ENCODE results near the gene CBX5. TPM values are rescaled to one million over a fixed set of nuclear protein-coding genes. Genes with fewer than 3 reads are reported as not detected.

CBX5 gene
- total and polyA plus RNA-seq, 5 donors from 2014 or later, result 18.2 to 38.9 (median 19.9) TPM

- peaks cover 33% of the 10 kb centered on the region for H3K4me1 ChIP-seq (ENCODE audit: control insufficient read depth, insufficient read depth, low read length, poor library complexity, severe bottlenecking)
- Mint-ChIP-seq H3K4me3 (peak overlapping the region; percentile 86 to 97 (median 92)), H3K9me3 (peaks cover 0 to 1% (median 0%) of the 10 kb centered on the region in 7 donors), H3K4me1 (peaks cover 0 to 52% (median 20%) of the 10 kb centered on the region in 4 donors), H3K27ac (peak overlapping the region; percentile 84 to 91 (median 85)), H3K36me3 (no peaks in the 10 kb centered on the region), H3K27me3 (peaks cover 21% of the 10 kb centered on the region)
- H3K4me3 ChIP-seq (ENCODE audit: low read depth, low read length), result peak overlapping the region; percentile 84
- no peaks in the 10 kb centered on the region for H3K36me3 ChIP-seq (ENCODE audit: control insufficient read depth, insufficient read depth, low read length)
- peak; percentile 67 to 92 (median 76) for DNase-seq
- peak; percentile 67 to 75 for ATAC-seq (ENCODE audit: low read depth in 2 of 2)
- H3K27ac ChIP-seq (ENCODE audit: insufficient read depth, low read length, poor library complexity, severe bottlenecking), result peak overlapping the region; percentile 66
- H3K27me3 ChIP-seq (ENCODE audit: control insufficient read depth, insufficient read depth, low read length), result peaks cover 2% of the 10 kb centered on the region
- H3K9me3 ChIP-seq (ENCODE audit: control insufficient read depth in 2 of 2, low read length in 2 of 2), result no peaks in the 10 kb centered on the region
Observed at GRCh38 chr12:54216797-54217661, 62.9 kb downstream of the CBX5 start.

DNA sequence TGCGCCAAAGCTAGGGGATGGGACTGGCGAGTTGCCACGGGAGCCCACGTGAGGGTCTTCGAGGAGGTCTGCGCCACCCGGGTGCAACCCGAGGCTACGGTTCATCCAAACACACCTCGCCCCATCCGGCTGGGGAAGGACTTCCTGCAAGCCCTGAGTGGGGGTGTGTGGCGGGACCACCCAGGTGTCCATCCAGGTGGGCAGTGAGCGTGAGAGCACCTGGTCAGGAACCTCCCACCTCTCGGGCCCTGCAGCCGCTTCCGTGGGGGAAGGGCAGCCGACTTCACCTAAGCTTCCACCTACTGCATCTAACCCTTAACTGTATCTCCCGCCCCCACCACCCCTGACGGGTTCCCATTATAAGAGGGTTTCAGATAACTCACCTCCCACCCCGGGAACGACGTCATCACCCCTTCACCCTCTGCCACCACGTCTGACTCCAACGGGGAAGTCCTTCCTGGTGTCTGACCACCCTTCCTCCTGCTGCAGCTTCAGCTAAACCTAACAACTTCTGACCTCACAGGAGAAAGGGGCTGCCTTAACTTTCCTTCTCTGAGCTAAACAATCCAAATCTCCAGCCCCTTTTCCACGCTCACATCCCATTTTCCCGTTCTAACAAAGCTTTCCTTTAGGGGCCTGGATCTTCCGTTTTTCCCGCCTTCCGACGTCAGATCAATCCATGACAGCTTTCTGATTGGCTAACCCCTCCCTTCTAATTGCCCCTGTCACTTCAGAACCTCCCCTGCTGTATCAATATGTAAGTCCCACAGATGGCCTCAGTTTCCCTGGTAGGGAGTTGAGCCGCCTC is 63.7 kb downstream of the CBX5 start:
- Mint-ChIP-seq H3K9me3 (peaks cover 0 to 1% (median 0%) of the 10 kb centered on the region in 7 donors), H3K4me3 (peak overlapping the region; percentile 86 to 97 (median 92)), H3K36me3 (no peaks in the 10 kb centered on the region), H3K4me1 (peaks cover 0 to 52% (median 20%) of the 10 kb centered on the region in 4 donors), H3K27me3 (peaks cover 23% of the 10 kb centered on the region), H3K27ac (peak overlapping the region; percentile 84 to 91 (median 85))
- peaks cover 33% of the 10 kb centered on the region for H3K4me1 ChIP-seq (ENCODE audit: control insufficient read depth, insufficient read depth, low read length, poor library complexity, severe bottlenecking)
- no peaks in the 10 kb centered on the region for H3K36me3 ChIP-seq (ENCODE audit: control insufficient read depth, insufficient read depth, low read length)
- DNase-seq, result peak; percentile 36 to 67 (median 40)
- peaks cover 6% of the 10 kb centered on the region for H3K27me3 ChIP-seq (ENCODE audit: control insufficient read depth, insufficient read depth, low read length)
- H3K27ac ChIP-seq (ENCODE audit: insufficient read depth, low read length, poor library complexity, severe bottlenecking), result peak overlapping the region; percentile 66
- no peaks in the 10 kb centered on the region for H3K9me3 ChIP-seq (ENCODE audit: control insufficient read depth in 2 of 2, low read length in 2 of 2)
- no peak for ATAC-seq (ENCODE audit: low read depth in 2 of 2)
- peak overlapping the region; percentile 84 for H3K4me3 ChIP-seq (ENCODE audit: low read depth, low read length)

GRCh38 chr12:54214553-54215406 is 65.1 kb downstream of the CBX5 start:
- ATAC-seq (ENCODE audit: low read depth in 2 of 2) (peak; percentile 87 to 92), DNase-seq (peak; percentile 85 to 93 (median 91))
- Histone ChIP-seq H3K27me3 (ENCODE audit: control insufficient read depth, insufficient read depth, low read length) (peaks cover 4% of the 10 kb centered on the region), H3K36me3 (ENCODE audit: control insufficient read depth, insufficient read depth, low read length) (no peaks in the 10 kb centered on the region), H3K27ac (ENCODE audit: insufficient read depth, low read length, poor library complexity, severe bottlenecking) (no peak overlapping the region), H3K4me1 (ENCODE audit: control insufficient read depth, insufficient read depth, low read length, poor library complexity, severe bottlenecking) (peaks cover 33% of the 10 kb centered on the region), H3K9me3 (ENCODE audit: control insufficient read depth in 2 of 2, low read length in 2 of 2) (no peaks in the 10 kb centered on the region), H3K4me3 (ENCODE audit: low read depth, low read length) (peak overlapping the region; percentile 40)
- H3K36me3 Mint-ChIP-seq, result no peaks in the 10 kb centered on the region
- H3K27me3 Mint-ChIP-seq, result peaks cover 28% of the 10 kb centered on the region
- H3K4me1 Mint-ChIP-seq, result peaks cover 0 to 49% (median 20%) of the 10 kb centered on the region in 4 donors
- peak overlapping the region; percentile 83 to 93 (median 92) for H3K4me3 Mint-ChIP-seq
- H3K27ac Mint-ChIP-seq, result peak overlapping the region in 2 of 3 donors; percentile 22 to 74
- H3K9me3 Mint-ChIP-seq, result peaks cover 0 to 1% (median 0%) of the 10 kb centered on the region in 7 donors

- ATAC-seq (ENCODE audit: low read depth in 2 of 2), result no peak
Observed at GRCh38 chr12:54213079-54213478, 66.8 kb downstream of the CBX5 start.

GRCh38 chr12:54211920-54212319 is 68.0 kb downstream of the CBX5 start:
- H3K9me3 Mint-ChIP-seq, result peaks cover 0 to 1% (median 0%) of the 10 kb centered on the region in 7 donors
- peaks cover 6% of the 10 kb centered on the region for H3K27me3 ChIP-seq (ENCODE audit: control insufficient read depth, insufficient read depth, low read length)
- H3K4me3 ChIP-seq (ENCODE audit: low read depth, low read length), result no peak overlapping the region
- no peak overlapping the region for H3K27ac Mint-ChIP-seq
- H3K9me3 ChIP-seq (ENCODE audit: control insufficient read depth in 2 of 2, low read length in 2 of 2), result no peaks in the 10 kb centered on the region
- peak overlapping the region in 1 of 4 donors; percentile 1 for H3K4me3 Mint-ChIP-seq
- H3K27ac ChIP-seq (ENCODE audit: insufficient read depth, low read length, poor library complexity, severe bottlenecking), result no peak overlapping the region
- H3K4me1 ChIP-seq (ENCODE audit: control insufficient read depth, insufficient read depth, low read length, poor library complexity, severe bottlenecking), result peaks cover 27% of the 10 kb centered on the region
- DNase-seq, result no peak
- H3K4me1 Mint-ChIP-seq, result peaks cover 0 to 38% (median 10%) of the 10 kb centered on the region in 4 donors
- no peaks in the 10 kb centered on the region for H3K36me3 ChIP-seq (ENCODE audit: control insufficient read depth, insufficient read depth, low read length)
- ATAC-seq (ENCODE audit: low read depth in 2 of 2), result no peak
- H3K27me3 Mint-ChIP-seq, result peaks cover 28% of the 10 kb centered on the region
- no peaks in the 10 kb centered on the region for H3K36me3 Mint-ChIP-seq

More at GRCh38 chr12:54213079-54213478, 66.8 kb downstream of the CBX5 start:
- H3K36me3 ChIP-seq (ENCODE audit: control insufficient read depth, insufficient read depth, low read length), result no peaks in the 10 kb centered on the region
- Mint-ChIP-seq H3K9me3 (peaks cover 0 to 1% (median 0%) of the 10 kb centered on the region in 7 donors), H3K27me3 (peaks cover 30% of the 10 kb centered on the region), H3K36me3 (no peaks in the 10 kb centered on the region), H3K4me3 (peak overlapping the region in 2 of 4 donors; percentile 17 to 66), H3K27ac (no peak overlapping the region), H3K4me1 (peaks cover 0 to 41% (median 15%) of the 10 kb centered on the region in 4 donors)
- no peak overlapping the region for H3K27ac ChIP-seq (ENCODE audit: insufficient read depth, low read length, poor library complexity, severe bottlenecking)
- H3K27me3 ChIP-seq (ENCODE audit: control insufficient read depth, insufficient read depth, low read length), result peaks cover 4% of the 10 kb centered on the region
- no peaks in the 10 kb centered on the region for H3K9me3 ChIP-seq (ENCODE audit: control insufficient read depth in 2 of 2, low read length in 2 of 2)
- H3K4me1 ChIP-seq (ENCODE audit: control insufficient read depth, insufficient read depth, low read length, poor library complexity, severe bottlenecking), result peaks cover 33% of the 10 kb centered on the region
- no peak overlapping the region for H3K4me3 ChIP-seq (ENCODE audit: low read depth, low read length)
- DNase-seq, result no peak

- no peak overlapping the region for H3K27ac Mint-ChIP-seq
- H3K4me1 ChIP-seq (ENCODE audit: control insufficient read depth, insufficient read depth, low read length, poor library complexity, severe bottlenecking), result peaks cover 12% of the 10 kb centered on the region
- no peak overlapping the region for H3K4me3 ChIP-seq (ENCODE audit: low read depth, low read length)
- H3K36me3 Mint-ChIP-seq, result no peaks in the 10 kb centered on the region
- H3K27ac ChIP-seq (ENCODE audit: insufficient read depth, low read length, poor library complexity, severe bottlenecking), result no peak overlapping the region
- H3K36me3 ChIP-seq (ENCODE audit: control insufficient read depth, insufficient read depth, low read length), result no peaks in the 10 kb centered on the region
- peaks cover 0 to 22% (median 2%) of the 10 kb centered on the region in 4 donors for H3K4me1 Mint-ChIP-seq
- H3K9me3 Mint-ChIP-seq, result no peaks in the 10 kb centered on the region
- no peaks in the 10 kb centered on the region for H3K9me3 ChIP-seq (ENCODE audit: control insufficient read depth in 2 of 2, low read length in 2 of 2)
- peaks cover 7% of the 10 kb centered on the region for H3K27me3 ChIP-seq (ENCODE audit: control insufficient read depth, insufficient read depth, low read length)
- ATAC-seq (ENCODE audit: low read depth in 2 of 2) (no peak), DNase-seq (no peak)
- H3K4me3 Mint-ChIP-seq, result no peak overlapping the region
- H3K27me3 Mint-ChIP-seq, result peaks cover 34% of the 10 kb centered on the region
Observed at GRCh38 chr12:54210400-54210790, 69.5 kb downstream of the CBX5 start.

DNA sequence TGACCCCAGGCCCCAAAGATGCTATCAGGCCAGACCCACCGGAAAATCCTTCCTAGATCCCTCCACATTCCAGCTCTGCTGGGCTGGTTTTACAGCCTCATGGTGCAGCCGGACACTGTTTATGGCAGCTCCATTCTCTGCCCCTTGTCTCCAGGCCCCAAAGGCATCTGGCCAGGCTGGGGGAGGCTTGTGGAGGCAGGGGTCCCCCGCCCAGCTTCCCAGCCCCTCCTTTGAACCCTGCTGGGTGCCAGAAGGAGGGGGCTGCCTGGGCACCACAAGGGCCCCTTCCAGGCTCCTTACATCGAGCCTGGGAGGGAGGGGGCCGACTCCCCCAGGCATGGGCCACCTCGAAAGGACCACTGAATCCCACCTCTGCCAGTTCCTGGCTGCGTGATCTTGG is 71.3 kb downstream of the CBX5 start:
- peaks cover 0 to 8% (median 0%) of the 10 kb centered on the region in 4 donors for H3K4me1 Mint-ChIP-seq
- H3K9me3 Mint-ChIP-seq, result no peaks in the 10 kb centered on the region
- no peak overlapping the region for H3K4me3 Mint-ChIP-seq
- no peak overlapping the region for H3K27ac ChIP-seq (ENCODE audit: insufficient read depth, low read length, poor library complexity, severe bottlenecking)
- peaks cover 7% of the 10 kb centered on the region for H3K27me3 ChIP-seq (ENCODE audit: control insufficient read depth, insufficient read depth, low read length)
- H3K27ac Mint-ChIP-seq, result peak overlapping the region in 1 of 3 donors; percentile 64
- DNase-seq (no peak), ATAC-seq (ENCODE audit: low read depth in 2 of 2) (no peak)
- H3K36me3 ChIP-seq (ENCODE audit: control insufficient read depth, insufficient read depth, low read length), result no peaks in the 10 kb centered on the region
- H3K9me3 ChIP-seq (ENCODE audit: control insufficient read depth in 2 of 2, low read length in 2 of 2), result no peaks in the 10 kb centered on the region
- H3K4me3 ChIP-seq (ENCODE audit: low read depth, low read length), result no peak overlapping the region
- H3K4me1 ChIP-seq (ENCODE audit: control insufficient read depth, insufficient read depth, low read length, poor library complexity, severe bottlenecking), result no peaks in the 10 kb centered on the region
- no peaks in the 10 kb centered on the region for H3K36me3 Mint-ChIP-seq
- H3K27me3 Mint-ChIP-seq, result peaks cover 45% of the 10 kb centered on the region
